GM12865 (cell line): ENCODE results near the gene PLXNA2.

Experiments used
- DNase-seq: peaks from one replicate; pipeline ENCODE4 v3.0.0; 2010; ENCODE audit warnings: low read depth
- H3K4me3 ChIP-seq: 2 replicates; pipeline ENCODE4 v1.5.1; 2011; ENCODE audit warnings: mild to moderate bottlenecking, low read depth, low read length, control low read depth
- CTCF ChIP-seq: IDR thresholded peaks from 2 replicates; pipeline ENCODE4 v1.5.1; 2011; ENCODE audit warnings: low read length, control low read depth, low read depth, inconsistent platforms; ENCODE audit not compliant: insufficient read depth; ENCODE audit errors: missing control alignments

Gene PLXNA2

GRCh38 chr1:208137193-208137592 is 107.0 kb downstream of the PLXNA2 start:
- H3K4me3 ChIP-seq: no peak overlapping the region
- no peak for TF ChIP-seq CTCF
- no peak for DNase-seq

GRCh38 chr1:208136459-208137182 is 107.6 kb downstream of the PLXNA2 start:
- TF ChIP-seq CTCF: no peak
- no peak overlapping the region for H3K4me3 ChIP-seq
- DNase-seq: no peak

GRCh38 chr1:208135354-208135753 is 108.8 kb downstream of the PLXNA2 start:
- no peak for TF ChIP-seq CTCF
- no peak for DNase-seq
- no peak overlapping the region for H3K4me3 ChIP-seq

DNA sequence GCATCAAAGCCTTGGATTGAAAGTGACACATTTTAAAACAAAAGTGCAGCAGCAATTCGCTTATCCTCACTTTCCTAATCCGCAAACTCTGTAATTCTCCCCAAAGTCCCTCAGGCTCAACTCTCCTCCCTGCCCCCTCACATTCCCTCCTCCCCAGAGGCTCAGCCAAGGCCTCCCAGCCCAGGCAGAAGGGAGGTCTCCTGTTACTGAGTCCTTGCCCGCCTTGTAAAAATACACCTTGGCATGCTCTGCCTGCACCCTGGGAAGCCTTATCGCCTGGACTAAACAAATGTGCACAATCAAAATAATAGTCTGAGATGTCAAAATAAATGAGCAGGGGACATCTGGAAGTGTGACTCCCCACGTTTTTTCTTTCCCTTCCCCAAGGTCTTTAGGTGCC is 109.7 kb downstream of the PLXNA2 start:
- no peak for TF ChIP-seq CTCF
- no peak for DNase-seq
- H3K4me3 ChIP-seq: no peak overlapping the region

DNA sequence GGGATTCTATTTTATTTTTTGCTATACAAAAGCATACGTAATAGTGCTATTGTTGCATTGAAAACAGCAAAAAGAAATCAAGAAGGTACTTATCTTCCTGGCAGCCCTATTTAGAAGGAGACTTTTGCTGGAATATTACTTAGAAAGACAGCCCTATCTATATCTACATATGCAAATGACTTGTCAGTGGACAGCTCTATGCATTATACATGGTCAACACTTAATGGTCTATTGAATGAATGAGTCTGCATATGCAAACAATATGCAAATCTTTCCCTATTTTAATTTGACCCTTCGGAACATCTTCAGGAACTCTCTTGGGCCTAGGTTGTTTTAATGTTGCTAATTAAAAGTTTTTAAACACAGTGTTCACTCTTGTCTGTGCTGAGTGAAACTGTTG is 110.8 kb downstream of the PLXNA2 start:
- TF ChIP-seq CTCF: no peak
- no peak for DNase-seq

DNA sequence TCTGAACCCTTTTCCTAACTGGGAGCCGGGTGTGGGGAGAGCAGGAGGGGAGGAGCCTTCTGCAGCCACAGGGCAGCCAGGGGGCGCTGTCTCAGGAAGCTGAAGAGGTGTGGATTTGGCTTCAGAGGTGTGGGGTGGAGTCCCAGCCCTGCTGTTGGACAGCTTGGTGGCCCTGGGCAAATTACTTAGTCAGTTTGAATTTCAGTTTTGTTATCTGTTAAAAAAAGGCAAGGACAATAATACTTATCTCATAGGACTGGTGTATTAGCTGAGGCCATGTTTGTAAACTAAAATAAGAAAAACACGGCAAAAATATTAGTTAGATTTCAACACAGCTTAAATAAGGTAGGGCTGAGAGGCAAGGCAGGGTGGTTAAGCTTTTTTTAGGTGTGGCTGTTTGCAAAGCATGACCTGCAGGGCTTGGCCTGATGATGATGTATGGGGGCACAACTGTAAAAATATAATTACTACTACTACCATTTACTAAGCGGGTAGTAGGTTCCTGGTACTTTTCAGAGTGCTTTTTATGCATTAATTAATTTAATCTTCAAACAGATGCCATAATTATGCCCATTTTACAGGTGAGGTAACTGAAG is 111.8 kb downstream of the PLXNA2 start:
- DNase-seq: peak; percentile 64
- TF ChIP-seq CTCF: peak; percentile 80

More for the DNA sequence above, 110.8 kb downstream of the PLXNA2 start:
- H3K4me3 ChIP-seq: no peak overlapping the region

More for the DNA sequence above, 111.8 kb downstream of the PLXNA2 start:
- no peak overlapping the region for H3K4me3 ChIP-seq
